GM12872 (cell line): ENCODE results near the gene DAD1.

Experiments
- CTCF ChIP-seq: IDR thresholded peaks from 3 replicates; pipeline ENCODE4 v1.5.1; 2011; ENCODE audit warnings: low read depth, mild to moderate bottlenecking, low read length, moderate library complexity; ENCODE audit not compliant: insufficient read depth

Gene DAD1

GRCh38 chr14:22623047-22623446 is 34.0 kb upstream of the DAD1 start:
- TF ChIP-seq CTCF = no peak

- TF ChIP-seq CTCF = no peak
Observed at GRCh38 chr14:22622255-22622654, 33.2 kb upstream of the DAD1 start.

- TF ChIP-seq CTCF = no peak
Observed at GRCh38 chr14:22614240-22614799, 25.3 kb upstream of the DAD1 start.

GRCh38 chr14:22613736-22614239 is 24.8 kb upstream of the DAD1 start:
- no peak for TF ChIP-seq CTCF

- peak; percentile 10; the same call in 1 of the 3 replicates for TF ChIP-seq CTCF
Observed at GRCh38 chr14:22613106-22613695, 24.2 kb upstream of the DAD1 start.

GRCh38 chr14:22610931-22611330 is 21.9 kb upstream of the DAD1 start:
- no peak for TF ChIP-seq CTCF

GRCh38 chr14:22607291-22607690 is 18.3 kb upstream of the DAD1 start:
- no peak for TF ChIP-seq CTCF
